GM12873 (cell line): ENCODE results near the gene COG5.

ENCODE experiments used
- CTCF ChIP-seq: IDR thresholded peaks from 2 replicates; pipeline ENCODE4 v1.5.1; 2012; ENCODE audit warnings: low read depth, mild to moderate bottlenecking, moderate library complexity, low read length, control low read depth; ENCODE audit not compliant: insufficient read depth; ENCODE audit errors: missing control alignments

COG5 gene

GRCh38 chr7:107579554-107579884, 15.8 kb upstream of the COG5 start:
- no peak for TF ChIP-seq CTCF

- TF ChIP-seq CTCF: no peak
These were observed 9.8 kb upstream of the COG5 start for GRCh38 chr7:107573537-107573936.

DNA sequence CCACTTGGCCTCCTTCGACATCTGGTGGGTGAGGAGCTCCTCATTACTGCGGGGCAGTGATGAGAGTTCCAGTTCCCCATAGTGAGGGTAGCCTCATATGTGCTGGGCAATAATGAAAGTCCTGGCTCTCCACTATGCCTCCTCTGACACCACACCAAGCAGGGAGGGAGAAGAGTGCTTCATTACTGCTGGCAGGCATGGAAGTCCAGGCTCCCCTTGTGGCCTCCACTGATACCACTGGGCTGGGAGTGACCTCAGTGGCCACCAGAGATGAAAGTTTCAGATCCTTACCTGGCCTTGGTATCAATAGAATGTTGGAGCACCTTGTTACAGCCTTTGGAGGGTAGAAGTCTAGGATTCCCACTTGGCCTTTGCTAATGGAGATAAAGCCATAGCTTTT, 6.6 kb upstream of the COG5 start:
- TF ChIP-seq CTCF: no peak

- TF ChIP-seq CTCF: no peak
These were observed 1.0 kb upstream of the COG5 start for GRCh38 chr7:107564553-107565298.

GRCh38 chr7:107563081-107563774, 492 bp downstream of the COG5 start:
- no peak for TF ChIP-seq CTCF

DNA sequence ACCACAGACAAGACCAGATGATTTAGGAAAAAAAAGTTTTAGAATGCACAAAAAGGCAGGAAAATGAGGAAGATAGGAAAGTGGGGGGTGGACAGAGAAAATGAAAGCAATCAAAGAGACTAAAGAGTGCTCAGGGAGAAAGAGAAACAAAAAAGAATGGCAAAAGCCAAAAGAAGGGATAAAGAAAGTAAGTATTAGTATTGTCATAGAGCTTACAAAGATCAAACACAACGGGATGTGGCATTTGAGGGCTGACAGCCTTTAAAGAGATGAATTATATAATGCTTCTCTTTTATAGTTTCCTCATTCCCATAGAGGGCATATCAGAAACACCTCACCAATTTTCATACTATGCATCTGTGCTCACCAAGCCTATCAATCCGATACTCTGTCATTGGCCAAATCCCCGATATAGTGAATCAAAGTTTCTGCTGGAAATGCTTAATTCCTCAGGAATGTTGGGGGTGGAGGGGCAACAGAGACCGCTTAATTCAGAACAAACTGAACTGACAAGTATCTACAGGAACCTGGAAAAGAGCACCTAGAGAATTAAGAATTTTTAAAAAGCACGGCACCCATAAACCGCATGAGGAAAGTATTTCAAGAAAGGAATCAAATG, 2.7 kb downstream of the COG5 start:
- no peak for TF ChIP-seq CTCF

DNA sequence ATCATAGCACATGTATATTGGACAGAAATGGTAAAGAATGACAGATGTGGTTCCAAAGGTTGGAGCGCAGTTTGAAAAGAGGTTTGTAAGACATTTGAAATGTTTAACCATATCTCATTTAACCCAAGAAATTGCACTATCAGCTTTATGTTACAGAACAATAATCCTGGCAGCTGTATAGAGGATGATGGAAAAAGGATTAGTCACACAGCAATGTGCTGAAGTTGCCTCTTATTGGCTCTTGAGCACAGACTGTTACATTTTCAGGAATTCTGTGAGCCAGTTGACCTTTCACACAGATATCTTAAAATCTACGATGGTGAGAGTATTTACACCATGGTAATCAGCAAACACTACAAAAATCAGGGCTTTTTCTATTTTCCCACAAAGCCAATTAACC, 3.9 kb downstream of the COG5 start:
- no peak for TF ChIP-seq CTCF
